ENCODE data around the gene GIT1.

Gene GIT1

GRCh38 chr17:29573871-29574731 is 15.3 kb downstream of the GIT1 start:
- TF ChIP-seq, protein P1, sequence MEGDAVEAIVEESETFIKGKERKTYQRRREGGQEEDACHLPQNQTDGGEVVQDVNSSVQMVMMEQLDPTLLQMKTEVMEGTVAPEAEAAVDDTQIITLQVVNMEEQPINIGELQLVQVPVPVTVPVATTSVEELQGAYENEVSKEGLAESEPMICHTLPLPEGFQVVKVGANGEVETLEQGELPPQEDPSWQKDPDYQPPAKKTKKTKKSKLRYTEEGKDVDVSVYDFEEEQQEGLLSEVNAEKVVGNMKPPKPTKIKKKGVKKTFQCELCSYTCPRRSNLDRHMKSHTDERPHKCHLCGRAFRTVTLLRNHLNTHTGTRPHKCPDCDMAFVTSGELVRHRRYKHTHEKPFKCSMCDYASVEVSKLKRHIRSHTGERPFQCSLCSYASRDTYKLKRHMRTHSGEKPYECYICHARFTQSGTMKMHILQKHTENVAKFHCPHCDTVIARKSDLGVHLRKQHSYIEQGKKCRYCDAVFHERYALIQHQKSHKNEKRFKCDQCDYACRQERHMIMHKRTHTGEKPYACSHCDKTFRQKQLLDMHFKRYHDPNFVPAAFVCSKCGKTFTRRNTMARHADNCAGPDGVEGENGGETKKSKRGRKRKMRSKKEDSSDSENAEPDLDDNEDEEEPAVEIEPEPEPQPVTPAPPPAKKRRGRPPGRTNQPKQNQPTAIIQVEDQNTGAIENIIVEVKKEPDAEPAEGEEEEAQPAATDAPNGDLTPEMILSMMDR (IDR thresholded peaks at IDR 0.05; ENCODE audit: control extremely low read depth, extremely low read depth, low read depth, missing control alignments), result no peak
- ChIA-PET POLR2A (interaction anchor here (1.0 kb wide), 1 partner anchor 7 kb away, joined by 3 read pairs; the partner anchor contains the start of gene ABHD15), CTCF (interaction anchor here (1.0 to 14.3 kb wide), 14 partner anchors 8 to 519 kb away, joined by 3 to 172 read pairs (median 6); partner anchors contain the start of genes ANKRD13B and GIT1)
- DNase-seq (ENCODE audit: extremely low spot score), result no peak

GRCh38 chr17:29573558-29573869 is 15.9 kb downstream of the GIT1 start:
- DNase-seq (ENCODE audit: extremely low spot score), result no peak
- ChIA-PET POLR2A (no interaction called here), CTCF (interaction anchor here (0.6 to 14.3 kb wide), 17 partner anchors 9 to 520 kb away, joined by 3 to 172 read pairs (median 6); partner anchors contain the start of genes ANKRD13B and GIT1)
- TF ChIP-seq, protein P1 (IDR thresholded peaks at IDR 0.05; ENCODE audit: control extremely low read depth, extremely low read depth, low read depth, missing control alignments), result no peak

GRCh38 chr17:29572691-29573557 is 16.5 kb downstream of the GIT1 start:
- ChIA-PET CTCF (interaction anchor here (0.6 to 14.3 kb wide), 25 partner anchors 9 to 535 kb away, joined by 3 to 172 read pairs (median 4); partner anchors contain the start of genes ANKRD13B and GIT1), POLR2A (interaction anchor here (0.7 to 1.2 kb wide), 3 partner anchors 34 to 424 kb away, joined by 3 read pairs; no protein-coding TSS in a partner anchor)
- TF ChIP-seq, protein P1 (IDR thresholded peaks at IDR 0.05; ENCODE audit: control extremely low read depth, extremely low read depth, low read depth, missing control alignments), result peak; percentile 66
- peak; percentile 82 for DNase-seq (ENCODE audit: extremely low spot score)

DNA sequence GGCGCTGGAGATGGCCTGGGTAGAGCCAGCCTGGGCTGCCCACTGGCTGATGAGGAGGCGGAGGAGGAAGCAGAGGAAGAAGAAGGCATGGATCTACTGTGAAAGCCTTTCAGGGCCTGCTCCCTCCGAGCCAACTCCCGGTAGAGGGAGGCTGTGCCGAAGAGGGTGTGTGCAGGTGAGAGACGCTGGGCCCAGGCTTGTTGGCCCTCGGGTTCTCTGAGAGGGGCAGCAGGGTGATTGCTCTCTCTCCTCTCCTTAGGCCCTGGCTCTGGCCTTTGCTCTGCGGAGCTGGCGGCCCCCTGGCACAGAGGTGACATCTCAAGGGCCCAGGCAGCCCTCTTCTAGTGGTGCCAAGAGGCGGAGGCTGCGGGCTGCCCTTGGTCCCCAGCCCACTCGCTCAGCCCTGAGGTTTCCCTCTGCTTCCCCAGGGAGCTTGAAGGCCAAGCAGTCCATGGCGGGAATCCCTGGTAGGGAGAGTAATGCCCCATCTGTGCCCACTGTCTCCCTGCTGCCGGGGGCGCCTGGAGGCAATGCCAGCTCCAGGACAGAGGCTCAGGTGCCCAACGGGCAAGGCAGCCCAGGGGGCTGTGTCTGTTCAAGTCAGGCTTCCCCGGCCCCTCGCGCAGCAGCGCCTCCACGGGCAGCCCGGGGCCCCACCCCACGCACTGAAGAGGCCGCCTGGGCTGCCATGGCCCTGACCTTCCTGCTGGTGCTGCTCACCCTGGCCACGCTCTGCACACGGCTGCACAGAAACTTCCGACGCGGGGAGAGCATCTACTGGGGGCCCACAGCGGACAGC is 17.4 kb downstream of the GIT1 start:
- TF ChIP-seq, protein P1 (IDR thresholded peaks at IDR 0.05; ENCODE audit: control extremely low read depth, extremely low read depth, low read depth, missing control alignments), result no peak
- CTCF ChIA-PET, result interaction anchor here (0.6 to 14.3 kb wide), 21 partner anchors 9 to 536 kb away, joined by 3 to 172 read pairs (median 5); partner anchors contain the start of genes ANKRD13B and GIT1
- DNase-seq (ENCODE audit: extremely low spot score), result no peak
- POLR2A ChIA-PET, result interaction anchor here (1.0 to 1.2 kb wide), 2 partner anchors 45 to 423 kb away, joined by 3 read pairs; no protein-coding TSS in a partner anchor

DNA sequence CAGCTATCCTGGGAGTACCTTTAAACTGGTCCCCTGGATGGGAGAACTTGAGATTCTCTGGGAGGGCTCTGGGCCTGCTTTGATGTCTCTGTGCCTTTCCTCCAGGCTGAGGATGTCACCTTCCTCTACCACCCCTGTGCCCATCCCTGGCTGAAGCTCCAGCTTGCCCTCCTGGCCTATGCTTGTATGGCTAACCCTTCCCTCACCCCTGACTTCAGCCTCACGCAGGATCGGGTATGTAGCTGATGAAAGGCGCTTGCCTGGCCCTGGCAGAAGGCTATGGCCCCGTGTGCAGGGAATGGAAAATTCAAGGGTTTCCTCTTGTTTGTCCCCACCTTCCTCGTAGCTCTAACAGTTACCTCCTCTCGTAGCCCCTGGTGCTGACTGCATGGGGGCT is 18.0 kb downstream of the GIT1 start:
- ChIA-PET CTCF (interaction anchor here (1.1 to 14.3 kb wide), 10 partner anchors 8 to 522 kb away, joined by 3 to 172 read pairs (median 8); partner anchors contain the start of gene GIT1), POLR2A (interaction anchor here (1.2 kb wide), 1 partner anchor 46 kb away, joined by 3 read pairs; no protein-coding TSS in a partner anchor)
- TF ChIP-seq, protein P1 (IDR thresholded peaks at IDR 0.05; ENCODE audit: control extremely low read depth, extremely low read depth, low read depth, missing control alignments), result no peak
- no peak for DNase-seq (ENCODE audit: extremely low spot score)

Measured in GM10248 (cell line).